Erythroblast (primary cell): ENCODE results near the gene CLDN20.

ENCODE experiments used
- GATA1 ChIP-seq: IDR thresholded peaks from 2 replicates; pipeline ENCODE4 v1.6.1; 2011; ENCODE audit warnings: low read depth, mild to moderate bottlenecking, control low read depth, low read length, moderate library complexity
- POLR2A ChIP-seq: IDR thresholded peaks from 2 replicates; pipeline ENCODE4 v1.6.1; 2011; ENCODE audit warnings: mild to moderate bottlenecking, low read length

DNA sequence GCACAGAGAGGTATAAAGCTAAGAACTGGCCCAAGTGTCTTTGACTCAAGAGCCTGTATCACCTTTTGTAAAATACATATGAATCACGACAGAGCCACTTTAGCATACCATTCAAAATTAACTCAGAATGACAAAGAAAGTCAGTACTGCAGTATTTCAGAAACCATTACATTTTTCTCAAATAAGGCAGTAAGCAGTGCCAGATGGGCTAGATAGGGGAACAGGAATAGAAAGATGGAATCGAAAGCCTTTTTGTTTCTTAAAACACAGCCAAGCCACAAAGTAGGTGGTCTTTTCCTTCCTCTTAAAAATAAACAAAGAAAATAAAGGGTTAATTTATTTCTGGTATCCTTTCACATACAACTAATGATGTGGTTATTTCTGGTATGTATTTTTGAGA is 10.3 kb downstream of the CLDN20 start:
- TF ChIP-seq POLR2A, result no peak
- TF ChIP-seq GATA1, result no peak
